ENCODE data around the gene IZUMO4. TPM values are rescaled to one million over a fixed set of nuclear protein-coding genes. Genes with fewer than 3 reads are reported as not detected.

IZUMO4 gene
- total and polyA plus RNA-seq, 7 experiments from 2014 or later = 0.73 to 26.8 (median 15.4) TPM

- H3K36me3 ChIP-seq (ENCODE audit: control insufficient read depth in 2 of 3, insufficient read depth in 3 of 3, low read length in 3 of 3) = peaks cover 0 to 14% (median 0%) of the 10 kb centered on the region in 3 experiments
- peaks cover 14 to 63% (median 40%) of the 10 kb centered on the region in 7 donors for H3K4me1 Mint-ChIP-seq
- H3K27ac Mint-ChIP-seq = peak overlapping the region in 7 of 9 donors; percentile 72 to 94 (median 89)
- no peak overlapping the region for H3K4me3 ChIP-seq (ENCODE audit: low read length)
- peaks cover 43 to 60% of the 10 kb centered on the region in 2 donors for H3K4me1 ChIP-seq (ENCODE audit: control insufficient read depth in 2 of 2, insufficient read depth in 2 of 2, low read length in 2 of 2)
- intact Hi-C loops (cut with micrococcal nuclease) = loop anchor here in 1 of 2 donors (5.0 kb wide), 1 partner anchor 191 kb away; the partner anchor contains the start of gene KLF16
- H3K9me3 Mint-ChIP-seq = no peaks in the 10 kb centered on the region
- CTCF ChIA-PET = interaction anchor here (0.6 to 0.7 kb wide), 3 partner anchors 30 to 482 kb away, joined by 3 to 4 read pairs (median 3); no protein-coding TSS in a partner anchor
- ATAC-seq (no peak), DNase-seq (no peak)
- peaks cover 0 to 4% (median 0%) of the 10 kb centered on the region in 5 donors for H3K36me3 Mint-ChIP-seq
- H3K9me3 ChIP-seq (ENCODE audit: control insufficient read depth in 2 of 3, low read length in 3 of 3) = no peaks in the 10 kb centered on the region
- no peaks in the 10 kb centered on the region for H3K27me3 Mint-ChIP-seq
- POLR2A ChIA-PET = interaction anchor here (0.5 to 2.7 kb wide), 8 partner anchors 9 to 41 kb away, joined by 3 to 28 read pairs (median 6); partner anchors contain the start of gene MOB3A
- H3K4me3 Mint-ChIP-seq = peak overlapping the region in 1 of 10 donors; percentile 13
- peak overlapping the region; percentile 90 for H3K27ac ChIP-seq (ENCODE audit: low read depth, low read length)
- H3K27me3 ChIP-seq (ENCODE audit: control insufficient read depth in 2 of 2, insufficient read depth in 2 of 2, low read length in 2 of 2) = no peaks in the 10 kb centered on the region
Observed at GRCh38 chr19:2053601-2054389, 42.9 kb upstream of the IZUMO4 start.

- ATAC-seq = no peak
- Histone ChIP-seq H3K9me3 (ENCODE audit: control insufficient read depth in 2 of 3, low read length in 3 of 3) (no peaks in the 10 kb centered on the region), H3K27me3 (ENCODE audit: control insufficient read depth in 2 of 2, insufficient read depth in 2 of 2, low read length in 2 of 2) (no peaks in the 10 kb centered on the region), H3K4me1 (ENCODE audit: control insufficient read depth in 2 of 2, insufficient read depth in 2 of 2, low read length in 2 of 2) (peaks cover 35 to 60% of the 10 kb centered on the region in 2 donors), H3K27ac (ENCODE audit: low read depth, low read length) (peak overlapping the region; percentile 99), H3K36me3 (ENCODE audit: control insufficient read depth in 2 of 3, insufficient read depth in 3 of 3, low read length in 3 of 3) (peaks cover 0 to 6% (median 0%) of the 10 kb centered on the region in 3 experiments), H3K4me3 (ENCODE audit: low read length) (no peak overlapping the region)
- peaks cover 0 to 3% (median 0%) of the 10 kb centered on the region in 5 donors for H3K36me3 Mint-ChIP-seq
- DNase-seq = no peak
- no peaks in the 10 kb centered on the region for H3K9me3 Mint-ChIP-seq
- ChIA-PET CTCF (interaction anchor here (0.7 kb wide), 1 partner anchor 483 kb away, joined by 3 read pairs; no protein-coding TSS in a partner anchor), POLR2A (interaction anchor here (0.6 to 1.1 kb wide), 4 partner anchors 14 to 1311 kb away, joined by 3 to 4 read pairs (median 4); no protein-coding TSS in a partner anchor)
- intact Hi-C loops (cut with micrococcal nuclease) = loop anchor here in 1 of 2 donors (5.0 kb wide), 1 partner anchor 192 kb away; the partner anchor contains the start of gene KLF16
- peak overlapping the region; percentile 78 to 95 (median 89) for H3K27ac Mint-ChIP-seq
- peaks cover 14 to 62% (median 35%) of the 10 kb centered on the region in 7 donors for H3K4me1 Mint-ChIP-seq
- H3K27me3 Mint-ChIP-seq = no peaks in the 10 kb centered on the region
- H3K4me3 Mint-ChIP-seq = peak overlapping the region in 9 of 10 donors; percentile 29 to 72 (median 62)
Observed at GRCh38 chr19:2054763-2055162, 42.0 kb upstream of the IZUMO4 start.

- DNase-seq (no peak), ATAC-seq (no peak)
- H3K27ac Mint-ChIP-seq = peak overlapping the region; percentile 78 to 95 (median 92)
- peak overlapping the region; percentile 49 to 83 (median 73) for H3K4me3 Mint-ChIP-seq
- ChIA-PET CTCF (no interaction called here), POLR2A (interaction anchor here (0.6 to 1.7 kb wide), 7 partner anchors 12 to 133 kb away, joined by 3 to 10 read pairs (median 4); no protein-coding TSS in a partner anchor)
- Histone ChIP-seq H3K4me1 (ENCODE audit: control insufficient read depth in 2 of 2, insufficient read depth in 2 of 2, low read length in 2 of 2) (peaks cover 46 to 69% of the 10 kb centered on the region in 2 donors), H3K36me3 (ENCODE audit: control insufficient read depth in 2 of 3, insufficient read depth in 3 of 3, low read length in 3 of 3) (no peaks in the 10 kb centered on the region), H3K9me3 (ENCODE audit: control insufficient read depth in 2 of 3, low read length in 3 of 3) (no peaks in the 10 kb centered on the region), H3K27ac (ENCODE audit: low read depth, low read length) (peak overlapping the region; percentile 99), H3K4me3 (ENCODE audit: low read length) (no peak overlapping the region), H3K27me3 (ENCODE audit: control insufficient read depth in 2 of 2, insufficient read depth in 2 of 2, low read length in 2 of 2) (no peaks in the 10 kb centered on the region)
- peaks cover 0 to 4% (median 0%) of the 10 kb centered on the region in 11 donors for H3K9me3 Mint-ChIP-seq
- H3K27me3 Mint-ChIP-seq = no peaks in the 10 kb centered on the region
- intact Hi-C loops (cut with micrococcal nuclease) = no loop called here
- H3K4me1 Mint-ChIP-seq = peaks cover 23 to 70% (median 40%) of the 10 kb centered on the region in 7 donors
- H3K36me3 Mint-ChIP-seq = no peaks in the 10 kb centered on the region
Observed at GRCh38 chr19:2055931-2056836, 40.5 kb upstream of the IZUMO4 start.

- Histone ChIP-seq H3K4me3 (ENCODE audit: low read length) (no peak overlapping the region), H3K36me3 (ENCODE audit: control insufficient read depth in 2 of 3, insufficient read depth in 3 of 3, low read length in 3 of 3) (no peaks in the 10 kb centered on the region), H3K27me3 (ENCODE audit: control insufficient read depth in 2 of 2, insufficient read depth in 2 of 2, low read length in 2 of 2) (no peaks in the 10 kb centered on the region), H3K27ac (ENCODE audit: low read depth, low read length) (peak overlapping the region; percentile 99), H3K4me1 (ENCODE audit: control insufficient read depth in 2 of 2, insufficient read depth in 2 of 2, low read length in 2 of 2) (peaks cover 41 to 63% of the 10 kb centered on the region in 2 donors), H3K9me3 (ENCODE audit: control insufficient read depth in 2 of 3, low read length in 3 of 3) (no peaks in the 10 kb centered on the region)
- no peaks in the 10 kb centered on the region for H3K36me3 Mint-ChIP-seq
- peaks cover 0 to 4% (median 0%) of the 10 kb centered on the region in 11 donors for H3K9me3 Mint-ChIP-seq
- H3K27me3 Mint-ChIP-seq = no peaks in the 10 kb centered on the region
- H3K4me1 Mint-ChIP-seq = peaks cover 23 to 70% (median 38%) of the 10 kb centered on the region in 7 donors
- ATAC-seq = no peak
- intact Hi-C loops (cut with micrococcal nuclease) = no loop called here
- POLR2A ChIA-PET = interaction anchor here (1.0 to 1.7 kb wide), 7 partner anchors 14 to 38 kb away, joined by 3 to 10 read pairs (median 5); no protein-coding TSS in a partner anchor
- CTCF ChIA-PET = no interaction called here
- peak overlapping the region; percentile 67 to 92 (median 87) for H3K27ac Mint-ChIP-seq
- H3K4me3 Mint-ChIP-seq = peak overlapping the region; percentile 44 to 83 (median 66)
- no peak for DNase-seq
Observed at GRCh38 chr19:2056837-2057192, 39.9 kb upstream of the IZUMO4 start.

GRCh38 chr19:2057484-2058469 lies 38.9 kb upstream of the IZUMO4 start:
- Histone ChIP-seq H3K27ac (ENCODE audit: low read depth, low read length) (peak overlapping the region; percentile 99), H3K27me3 (ENCODE audit: control insufficient read depth in 2 of 2, insufficient read depth in 2 of 2, low read length in 2 of 2) (no peaks in the 10 kb centered on the region), H3K9me3 (ENCODE audit: control insufficient read depth in 2 of 3, low read length in 3 of 3) (no peaks in the 10 kb centered on the region), H3K4me1 (ENCODE audit: control insufficient read depth in 2 of 2, insufficient read depth in 2 of 2, low read length in 2 of 2) (peaks cover 38 to 64% of the 10 kb centered on the region in 2 donors), H3K36me3 (ENCODE audit: control insufficient read depth in 2 of 3, insufficient read depth in 3 of 3, low read length in 3 of 3) (no peaks in the 10 kb centered on the region), H3K4me3 (ENCODE audit: low read length) (no peak overlapping the region)
- Mint-ChIP-seq H3K4me3 (peak overlapping the region in 9 of 10 donors; percentile 14 to 79 (median 60)), H3K27ac (peak overlapping the region; percentile 76 to 92 (median 88)), H3K9me3 (peaks cover 0 to 4% (median 0%) of the 10 kb centered on the region in 11 donors), H3K27me3 (no peaks in the 10 kb centered on the region), H3K4me1 (peaks cover 28 to 70% (median 41%) of the 10 kb centered on the region in 7 donors), H3K36me3 (no peaks in the 10 kb centered on the region)
- POLR2A ChIA-PET = interaction anchor here (0.6 to 1.5 kb wide), 5 partner anchors 17 to 75 kb away, joined by 3 to 8 read pairs (median 4); no protein-coding TSS in a partner anchor
- ATAC-seq (no peak), DNase-seq (no peak)
- CTCF ChIA-PET = no interaction called here
- intact Hi-C loops (cut with micrococcal nuclease) = no loop called here

Data from naive thymus-derived CD4-positive, alpha-beta T cell (primary cell).